Measurements from ENCODE around the gene KCNC4.
A peak's percentile ranks its signal among the peaks of the same experiment; 100 is the strongest.

Gene KCNC4

GRCh38 chr1:110258734-110259133 is 48.6 kb downstream of the KCNC4 start:
- DNase-seq, result peak; percentile 95

GRCh38 chr1:110259770-110260169 is 49.7 kb downstream of the KCNC4 start:
- DNase-seq, result no peak

Measured in NCI-H524 treated with DMSO at 0.1 percent for 48 hours (cell line).